ENCODE data around the gene TPM2.

Gene TPM2

DNA sequence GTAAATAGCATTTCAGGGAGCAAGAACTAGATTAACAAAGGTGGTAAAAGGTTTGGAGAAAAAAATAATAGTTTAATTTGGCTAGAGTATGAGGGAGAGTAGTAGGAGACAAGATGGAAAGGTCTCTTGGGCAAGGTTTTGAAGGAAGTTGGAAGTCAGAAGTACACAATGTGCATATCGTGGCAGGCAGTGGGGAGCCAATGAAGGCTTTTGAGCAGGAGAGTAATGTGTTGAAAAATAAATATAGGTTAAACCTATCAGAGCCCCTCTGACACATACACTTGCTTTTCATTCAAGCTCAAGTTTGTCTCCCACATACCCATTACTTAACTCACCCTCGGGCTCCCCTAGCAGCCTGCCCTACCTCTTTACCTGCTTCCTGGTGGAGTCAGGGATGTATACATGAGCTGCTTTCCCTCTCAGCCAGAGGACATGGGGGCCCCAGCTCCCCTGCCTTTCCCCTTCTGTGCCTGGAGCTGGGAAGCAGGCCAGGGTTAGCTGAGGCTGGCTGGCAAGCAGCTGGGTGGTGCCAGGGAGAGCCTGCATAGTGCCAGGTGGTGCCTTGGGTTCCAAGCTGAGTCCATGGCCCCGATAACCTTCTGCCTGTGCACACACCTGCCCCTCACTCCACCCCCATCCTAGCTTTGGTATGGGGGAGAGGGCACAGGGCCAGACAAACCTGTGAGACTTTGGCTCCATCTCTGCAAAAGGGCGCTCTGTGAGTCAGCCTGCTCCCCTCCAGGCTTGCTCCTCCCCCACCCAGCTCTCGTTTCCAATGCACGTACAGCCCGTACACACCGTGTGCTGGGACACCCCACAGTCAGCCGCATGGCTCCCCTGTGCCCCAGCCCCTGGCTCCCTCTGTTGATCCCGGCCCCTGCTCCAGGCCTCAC lies 16.3 kb downstream of the TPM2 start, which contains the start of gene CA9:
Gene CA9, plus strand, starts transcription at position 797 of the 893 bp plus-strand sequence. Its CDS starts 32 bp downstream, at position 829.
- no peak for DNase-seq

DNA sequence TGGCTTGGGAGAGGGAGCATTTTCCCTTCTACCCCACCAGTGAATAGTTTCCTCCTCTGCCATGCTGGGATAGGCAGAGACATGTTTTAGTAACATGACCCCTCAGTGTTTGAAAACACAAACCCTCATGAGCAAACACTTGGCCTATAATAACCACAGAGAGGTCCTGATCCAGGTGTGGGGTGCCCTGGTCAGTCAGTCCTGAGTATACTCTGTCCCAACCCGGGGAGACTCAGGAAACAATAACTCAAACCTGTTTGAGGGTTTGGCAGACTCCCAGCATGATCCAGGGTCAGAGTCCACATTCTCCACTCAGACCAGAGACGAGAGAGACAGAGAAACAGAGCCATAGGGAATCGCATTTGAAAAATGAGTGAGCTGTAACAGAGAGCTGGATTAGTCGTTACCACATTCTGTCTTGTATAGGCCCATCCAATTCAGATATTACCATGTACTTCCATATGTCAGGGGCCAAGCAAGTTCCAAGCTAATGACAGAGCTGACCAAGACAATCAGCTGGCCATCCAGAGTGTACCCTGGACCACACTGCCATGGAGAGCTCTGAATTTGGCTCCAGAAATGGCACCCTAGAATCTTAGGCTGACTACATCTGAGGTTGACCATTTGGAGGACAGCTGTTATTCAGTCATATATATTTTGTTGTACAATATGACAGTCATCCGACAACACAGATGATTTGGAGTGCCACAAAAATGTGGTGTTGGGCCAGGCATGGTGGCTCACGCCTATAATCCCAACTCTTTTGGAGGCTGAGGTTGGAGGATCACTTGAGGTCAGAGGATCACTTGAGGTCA lies 20.2 kb downstream of the TPM2 start:
- no peak for DNase-seq

DNA sequence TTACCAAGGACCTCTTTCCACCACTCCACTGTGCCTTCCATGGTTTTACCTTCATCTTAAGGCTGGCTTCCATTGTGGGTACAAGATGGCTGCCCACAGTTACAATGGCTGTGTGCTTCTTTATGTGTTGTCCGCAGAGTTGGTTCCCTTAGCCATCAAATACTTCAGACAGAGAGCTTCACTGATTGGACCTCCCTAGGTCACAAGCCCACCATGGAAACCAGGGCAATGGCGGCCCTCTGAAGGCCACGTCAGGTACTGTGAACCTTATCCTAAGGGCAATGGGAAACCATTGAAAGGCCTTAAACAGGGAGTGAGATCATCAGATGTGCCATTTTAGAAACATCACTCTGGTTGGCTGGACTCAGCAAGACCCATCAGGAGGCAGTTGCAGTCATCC lies 21.8 kb downstream of the TPM2 start:
- DNase-seq, result no peak

DNA sequence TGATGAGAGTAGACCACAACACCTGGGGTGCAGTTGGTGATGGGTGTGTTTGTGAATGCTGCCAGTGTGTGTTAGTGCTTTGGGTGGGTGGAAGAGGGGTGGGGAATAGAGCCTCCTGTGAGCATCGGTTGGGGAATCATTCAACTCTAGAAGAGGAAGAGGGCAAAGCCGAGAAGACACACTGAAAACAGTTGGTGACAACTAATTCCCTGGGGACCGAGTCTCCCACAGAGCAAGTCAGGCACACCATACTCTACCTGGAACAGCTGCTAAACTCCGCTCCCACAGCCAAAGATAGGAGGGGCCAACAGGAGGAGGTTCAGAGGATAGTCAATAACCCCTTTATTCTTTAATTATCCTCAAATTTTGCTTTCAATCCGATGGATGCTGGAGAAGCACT lies 23.2 kb downstream of the TPM2 start:
- DNase-seq, result no peak

DNA sequence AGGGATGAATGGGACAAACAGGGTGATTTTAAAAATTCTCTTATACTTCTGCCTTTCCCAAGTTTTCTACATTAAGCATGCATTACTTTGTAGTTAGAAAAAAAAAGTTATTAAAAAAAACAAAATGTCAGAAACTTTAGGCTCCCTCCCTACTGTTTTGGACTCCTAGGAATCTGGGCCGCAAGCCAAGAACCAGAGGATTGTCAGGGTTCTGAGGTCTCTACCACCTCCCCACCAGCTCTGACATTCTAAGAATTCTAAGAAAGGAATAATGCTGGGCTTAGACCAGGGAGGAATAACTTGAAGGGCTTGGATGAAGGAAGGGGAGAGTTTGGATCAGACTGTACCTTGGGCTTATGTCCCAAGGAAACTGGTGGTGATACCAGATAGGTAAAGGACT lies 23.7 kb downstream of the TPM2 start:
- no peak for DNase-seq

DNA sequence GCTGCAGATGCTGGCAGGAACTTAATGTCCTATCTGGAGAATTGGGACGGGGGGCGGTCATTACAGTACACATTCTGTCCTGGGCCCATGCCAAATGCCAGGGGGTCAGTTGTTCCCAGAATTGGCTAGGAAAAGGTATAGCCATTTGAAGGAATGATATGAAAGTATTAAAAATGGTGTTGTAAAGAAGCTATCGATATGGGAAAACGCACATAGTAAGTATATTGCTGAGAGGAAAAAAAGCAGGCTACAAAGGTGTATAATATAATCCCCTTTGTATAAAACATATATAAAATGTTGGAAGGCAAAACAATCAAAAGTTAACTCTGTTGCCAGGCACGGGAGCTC lies 24.3 kb downstream of the TPM2 start:
- DNase-seq, result no peak

DNA sequence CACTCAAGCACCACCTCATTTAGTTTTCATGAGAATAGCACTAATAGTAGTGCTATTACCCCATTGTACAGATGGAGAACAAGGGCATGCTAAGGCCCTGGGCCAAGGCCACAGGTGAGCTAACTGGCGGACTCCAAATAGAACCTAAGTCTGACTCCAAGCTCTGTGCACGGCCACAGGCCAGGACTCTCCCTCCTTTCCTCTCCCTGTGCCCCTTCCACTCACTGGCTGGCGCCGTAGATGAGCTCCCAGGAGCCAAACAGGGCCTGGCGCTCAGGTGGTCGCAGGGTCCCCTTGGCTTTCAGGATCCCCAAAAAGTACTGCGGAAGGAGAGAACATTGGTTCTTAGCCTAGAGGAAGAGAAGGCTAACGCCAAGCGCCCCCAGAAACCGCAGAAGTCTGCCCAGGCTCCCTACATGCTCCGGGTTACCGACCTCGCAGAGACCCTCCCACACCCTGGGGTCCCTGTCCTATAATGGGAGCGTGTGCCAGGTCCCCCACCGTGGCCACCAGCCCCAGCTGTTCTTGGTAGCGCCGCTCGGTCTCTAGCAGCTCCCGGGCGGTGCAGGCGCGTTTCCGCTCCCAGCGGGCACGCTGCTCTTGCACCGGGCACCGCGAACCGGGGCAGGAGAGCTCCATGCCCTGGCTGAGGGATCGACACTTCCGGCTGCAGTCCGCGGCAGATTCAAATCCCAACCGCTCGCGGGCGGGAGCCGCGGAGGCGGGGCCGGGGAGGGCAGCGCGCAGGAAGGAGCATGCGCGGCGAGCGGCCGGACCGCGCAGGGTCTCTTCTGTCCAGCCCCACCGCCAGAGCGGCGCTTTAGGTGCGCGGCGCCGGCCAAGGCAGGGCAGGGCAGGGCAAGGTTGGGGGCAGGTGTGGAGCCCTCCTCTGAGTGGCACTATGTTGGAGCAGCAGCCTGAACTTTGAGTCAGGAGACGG lies 24.9 kb downstream of the TPM2 start, which contains the start of gene ARHGEF39:
Gene ARHGEF39, minus strand, starts transcription at position 665 of the 940 bp plus-strand sequence. Its CDS starts 26 bp downstream, at position 639.
- DNase-seq, result no peak

DNA sequence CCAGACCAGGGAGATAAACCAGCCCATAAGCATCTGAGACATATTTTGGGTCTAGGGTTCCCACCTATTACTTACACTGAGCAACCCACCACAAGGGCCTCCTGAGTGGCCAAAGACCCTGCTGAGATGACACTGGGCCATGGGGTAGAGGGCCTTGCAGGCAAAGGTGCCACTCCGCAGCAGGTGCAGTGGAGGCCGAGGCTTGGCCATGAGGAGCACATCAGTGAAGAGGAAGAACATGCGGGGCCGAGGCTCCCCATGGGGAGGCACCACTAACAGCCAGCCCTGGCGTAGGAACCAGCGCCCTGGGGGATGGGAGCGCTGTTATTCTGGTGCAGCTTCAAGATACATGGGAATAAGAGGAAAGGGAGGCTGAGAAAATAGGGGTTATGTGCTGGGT lies 27.3 kb downstream of the TPM2 start:
- DNase-seq, result no peak

DNA sequence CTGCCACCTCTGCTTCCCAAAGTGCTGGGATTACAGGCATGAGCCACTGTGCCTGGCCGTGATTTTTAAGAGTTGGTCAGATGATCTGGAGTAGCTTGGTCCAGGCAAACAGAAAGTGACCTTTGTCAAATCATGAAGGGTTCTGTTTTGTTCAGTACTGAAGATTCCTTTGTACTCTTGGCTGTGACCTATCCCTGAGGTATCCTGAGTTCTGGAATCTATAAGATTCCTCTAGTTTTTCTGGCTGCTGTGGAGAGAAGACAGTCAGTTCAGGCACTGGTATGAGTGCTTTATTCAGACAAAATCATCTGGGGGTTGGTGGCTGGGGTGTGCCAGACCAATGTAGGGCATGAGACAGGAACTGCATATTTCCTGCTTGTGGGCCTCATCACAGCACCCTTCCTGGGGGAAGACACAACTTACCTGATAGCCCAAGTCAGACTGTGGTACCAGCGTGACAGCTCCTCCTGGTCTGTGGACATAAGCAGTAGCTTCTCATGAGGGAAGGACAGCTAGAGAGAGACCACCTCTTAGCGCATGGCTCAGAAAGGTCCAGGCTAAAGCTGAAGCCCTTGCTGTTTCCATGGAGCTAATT lies 27.9 kb downstream of the TPM2 start:
- DNase-seq, result no peak

DNA sequence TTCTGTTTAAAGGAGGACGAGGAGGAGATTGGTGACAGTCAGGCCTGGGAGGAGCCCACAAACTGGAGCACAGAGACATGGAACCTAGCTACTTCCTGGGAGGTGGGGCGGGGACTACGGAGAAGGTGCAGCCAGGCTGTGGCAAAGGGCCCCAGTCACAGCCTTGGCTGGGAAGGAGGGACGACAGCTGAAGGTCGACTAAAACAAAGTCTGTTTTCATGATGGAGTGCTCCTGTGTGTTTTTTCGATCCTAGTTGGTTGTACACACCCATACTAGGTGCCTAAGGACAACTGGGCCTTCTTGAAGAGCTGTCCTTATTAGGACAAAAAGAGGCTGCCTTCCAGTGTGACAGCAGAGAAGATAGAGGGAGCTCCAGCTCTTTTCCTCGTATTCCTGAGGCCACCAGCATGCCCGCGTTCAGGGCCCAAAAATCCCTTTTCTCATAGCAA lies 28.7 kb downstream of the TPM2 start:
- no peak for DNase-seq

DNA sequence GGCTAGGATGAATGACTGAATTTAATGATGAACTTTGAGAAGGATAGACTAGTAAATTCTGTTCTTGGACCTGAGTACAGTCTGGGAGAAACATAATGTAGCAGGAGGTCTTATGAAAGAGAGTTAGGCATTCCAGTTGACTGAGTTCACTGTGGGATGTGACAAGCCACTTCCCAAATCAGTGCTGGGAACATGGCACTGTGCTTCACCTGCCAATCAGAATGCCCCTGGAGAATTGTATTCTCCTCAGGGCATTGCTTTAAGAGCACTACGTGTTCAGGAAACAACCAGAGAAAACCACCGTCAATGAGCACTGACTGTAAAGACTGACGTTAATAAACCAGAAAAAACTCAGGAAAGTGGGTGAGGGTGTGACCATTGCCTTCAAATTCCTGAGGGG lies 30.4 kb downstream of the TPM2 start:
- no peak for DNase-seq

DNA sequence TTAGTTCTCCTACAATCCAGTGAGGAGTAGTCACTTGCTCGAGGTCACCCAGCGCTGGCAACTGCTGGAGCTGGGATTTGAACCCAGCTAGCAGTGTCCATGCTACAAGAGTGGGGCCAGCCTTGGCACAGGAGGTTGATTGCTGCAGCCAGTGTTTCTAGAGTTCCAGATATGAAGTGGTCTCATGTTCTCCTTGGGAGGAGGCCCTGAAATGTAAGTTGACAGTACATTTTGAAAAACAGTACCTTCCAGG lies 30.8 kb downstream of the TPM2 start:
- DNase-seq, result no peak

DNA sequence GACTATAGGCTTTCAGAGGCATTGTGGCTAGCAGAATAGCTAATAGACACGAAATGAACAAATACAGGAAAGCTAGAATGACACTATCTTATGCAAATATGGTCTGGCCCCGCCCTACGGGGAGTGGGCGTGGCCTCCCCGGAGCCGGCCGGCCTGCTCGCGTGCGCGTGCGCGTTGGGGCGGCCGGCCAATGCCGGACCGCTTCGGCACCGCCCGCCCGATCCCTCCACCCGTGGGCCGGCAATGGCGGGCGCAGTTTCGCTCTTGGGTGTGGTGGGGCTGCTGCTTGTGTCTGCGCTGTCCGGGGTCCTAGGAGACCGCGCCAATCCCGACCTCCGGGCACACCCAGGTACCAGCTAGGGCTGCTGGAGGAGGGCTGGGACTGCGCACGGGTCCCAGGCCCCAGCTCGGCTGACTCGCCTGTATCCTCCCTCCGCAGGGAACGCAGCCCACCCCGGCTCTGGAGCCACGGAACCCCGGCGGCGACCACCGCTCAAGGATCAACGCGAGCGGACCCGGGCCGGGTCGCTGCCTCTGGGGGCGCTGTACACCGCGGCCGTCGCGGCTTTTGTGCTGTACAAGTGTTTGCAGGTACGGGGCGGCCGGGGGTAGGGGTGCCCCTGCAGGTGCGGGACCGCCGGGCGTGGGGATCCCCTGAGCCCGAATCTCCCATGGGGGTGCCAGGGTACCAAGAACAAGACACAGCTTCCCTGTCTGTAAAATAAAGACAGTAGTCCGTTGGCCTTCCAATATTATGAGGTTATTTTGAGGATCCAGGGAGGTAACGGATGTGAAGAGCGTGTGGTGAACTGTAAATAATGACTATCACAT lies 31.4 kb downstream of the TPM2 start, which contains the start of gene CCDC107:
Gene CCDC107, plus strand, starts transcription at position 156 of the 831 bp plus-strand sequence. Its CDS starts 88 bp downstream, at position 244.
- no peak for DNase-seq

DNA sequence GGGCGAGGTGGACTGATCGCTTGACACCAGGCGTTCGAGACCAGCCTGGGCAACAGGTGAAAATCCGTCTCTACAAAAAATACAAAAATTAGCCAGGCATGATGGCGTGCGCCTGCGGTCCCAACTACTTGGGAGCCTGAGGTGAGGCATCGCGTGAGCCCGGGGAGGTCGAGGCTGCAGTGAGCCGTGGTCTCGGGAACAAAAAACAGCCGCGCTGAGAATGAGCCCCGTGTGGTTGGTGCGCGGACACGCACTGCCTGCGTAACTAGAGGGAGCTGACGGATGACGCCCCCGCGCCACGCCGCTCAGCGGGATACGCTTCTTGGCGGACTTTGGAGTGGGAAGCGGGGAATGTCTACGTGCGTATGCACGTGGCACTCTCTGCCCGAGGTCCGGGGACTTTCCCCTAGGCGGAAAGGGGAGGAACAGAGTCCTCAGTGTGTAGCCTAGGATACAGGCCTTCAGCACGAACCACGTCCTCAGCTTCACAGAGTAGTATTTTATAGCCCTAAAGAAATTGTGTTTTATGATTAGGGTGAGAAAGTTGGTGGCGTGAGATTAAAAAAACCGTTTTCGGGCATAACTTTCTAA lies 32.1 kb downstream of the TPM2 start, which contains the start of gene RMRP:
Gene RMRP, minus strand, starts transcription at position 474 of the 591 bp plus-strand sequence.
- DNase-seq, result peak; percentile 78

DNA sequence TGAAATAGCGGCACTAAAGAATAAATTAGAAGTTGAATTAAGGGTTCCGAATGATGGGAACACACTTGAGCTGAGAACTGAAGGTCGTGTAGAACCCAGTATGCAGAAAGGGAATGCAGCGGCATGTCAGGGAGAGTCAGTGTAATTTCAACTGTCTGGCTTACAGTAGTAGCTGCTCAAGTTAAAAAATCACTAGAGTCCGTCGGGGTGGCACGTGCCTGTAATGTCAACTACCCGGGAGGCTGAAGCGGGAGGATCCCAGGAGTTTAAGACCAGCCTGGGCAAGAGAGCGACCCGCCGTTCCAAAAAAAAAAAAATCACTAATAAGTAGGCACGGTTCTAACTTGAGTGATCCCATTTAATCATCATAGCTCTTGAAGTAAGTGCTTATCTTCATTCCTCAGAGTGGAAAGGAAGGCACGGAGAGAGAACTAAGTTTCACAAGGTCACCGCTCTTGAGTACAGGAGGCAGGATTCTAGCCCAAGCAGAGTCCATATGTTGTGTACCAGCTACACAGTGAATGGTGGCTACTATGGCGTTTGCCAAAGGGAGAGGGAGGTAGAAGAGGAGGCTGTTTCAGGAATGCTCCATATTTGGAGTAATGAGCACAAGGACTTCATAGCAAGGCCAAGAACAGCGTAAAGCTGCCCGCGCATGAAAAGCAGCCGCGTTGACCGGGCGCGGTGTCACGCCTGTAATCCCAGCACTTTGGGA lies 32.7 kb downstream of the TPM2 start:
- DNase-seq, result no peak

DNA sequence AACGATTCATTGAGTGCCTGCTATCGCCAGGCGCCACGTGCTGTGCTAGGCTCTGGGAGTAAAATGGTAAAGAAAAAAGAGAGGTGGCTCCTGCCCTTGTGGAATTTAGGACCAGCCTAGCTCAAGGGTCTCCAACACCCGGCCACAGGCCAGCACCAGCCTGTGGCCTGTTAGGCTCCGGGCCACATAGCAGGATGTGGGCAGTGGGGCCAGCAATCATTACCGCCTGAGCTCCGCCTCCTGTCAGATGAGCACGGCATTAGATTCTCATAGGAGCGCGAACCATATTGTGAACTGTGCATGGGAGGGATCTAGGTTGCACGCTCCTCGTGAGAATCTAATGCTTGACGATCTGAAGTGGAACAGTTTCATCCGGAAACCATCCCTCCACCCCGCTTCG lies 33.4 kb downstream of the TPM2 start:
- no peak for DNase-seq

DNA sequence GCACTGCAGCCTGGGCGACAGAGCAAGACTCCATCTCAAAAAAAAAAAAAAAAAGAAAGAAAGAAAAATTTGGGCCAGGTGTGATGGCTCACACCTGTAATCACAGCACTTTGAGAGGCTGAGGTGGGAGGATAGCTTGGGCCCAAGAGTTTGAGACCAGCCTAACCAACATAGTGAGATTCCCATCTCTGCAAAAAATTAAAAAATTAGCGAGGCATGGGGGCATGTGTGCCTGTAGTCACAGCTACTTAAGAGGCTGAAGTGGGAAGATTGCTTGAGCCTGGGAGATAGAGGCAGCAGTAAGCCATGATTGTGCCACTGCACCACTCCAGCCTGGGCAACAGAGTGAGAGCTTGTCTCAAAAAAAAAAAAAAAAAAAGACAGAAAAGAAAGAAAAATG lies 36.1 kb downstream of the TPM2 start:
- DNase-seq, result no peak

DNA sequence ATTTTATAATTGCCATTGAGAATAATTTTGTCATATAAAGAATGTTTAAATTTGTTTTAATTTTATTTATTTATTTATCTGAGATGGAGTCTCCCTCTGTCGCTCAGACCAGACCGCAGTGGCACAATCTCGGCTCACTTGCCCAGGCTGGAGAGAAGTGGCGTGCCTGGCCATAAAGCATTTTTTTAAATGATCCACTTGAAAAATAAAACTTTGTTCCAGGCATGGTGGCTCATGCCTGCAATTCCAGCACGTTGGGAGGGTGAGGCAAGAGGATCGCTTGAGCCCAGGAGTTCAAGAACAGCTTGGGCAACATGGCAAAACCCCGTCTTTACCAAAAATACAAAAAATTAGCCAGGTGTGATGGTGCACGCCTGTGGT lies 36.9 kb downstream of the TPM2 start:
- DNase-seq, result no peak

DNA sequence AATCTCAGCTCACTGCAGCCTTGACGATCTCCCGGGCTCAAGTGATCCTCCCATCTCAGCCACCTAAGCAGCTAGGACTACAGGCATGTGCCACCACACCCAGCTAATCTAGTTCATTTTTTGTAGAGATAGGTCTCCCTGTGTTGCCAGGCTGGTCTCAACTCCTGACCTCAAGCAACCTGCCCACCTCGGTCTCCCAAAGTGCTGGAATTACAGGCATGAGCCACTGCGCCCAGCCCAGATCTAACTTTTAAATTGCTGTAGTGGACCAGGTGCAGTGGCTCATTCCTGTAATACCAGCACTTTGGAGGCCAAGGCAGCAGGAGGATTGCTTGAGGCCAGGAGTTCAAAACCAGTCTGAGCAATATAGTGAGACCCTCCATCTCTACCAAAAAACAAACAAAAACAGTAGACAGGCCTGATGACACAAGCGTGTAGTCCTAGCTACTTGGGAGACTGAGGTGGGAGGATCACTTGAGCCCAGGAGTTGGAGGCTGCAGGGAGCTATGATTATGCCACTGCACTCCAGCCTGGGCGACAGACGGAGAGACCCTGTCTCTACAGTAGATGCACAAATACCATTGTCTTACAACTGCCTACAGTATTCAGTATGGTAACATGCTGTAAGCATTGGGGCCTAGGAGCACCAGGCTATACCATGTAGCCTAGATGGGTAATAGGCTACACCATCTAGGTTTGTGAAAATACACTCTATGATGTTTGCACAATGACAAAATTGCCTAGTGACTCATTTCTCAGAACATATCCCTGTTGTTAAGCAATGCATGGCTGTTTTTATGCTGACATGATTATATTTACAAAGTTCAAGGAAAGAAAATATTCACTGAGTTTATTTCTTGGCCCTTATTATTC lies 37.5 kb downstream of the TPM2 start:
- DNase-seq, result no peak

All from NCI-H187 treated with DMSO at 0.1 percent for 48 hours (cell line).